OCI-LY7 (cell line): ENCODE measurements around the gene USP8.

Experiments used
- CTCF ChIP-seq: fragments of 200-600 bp; sonication (generic); conservative IDR thresholded peaks from 2 replicates; pipeline ENCODE4 v1.5.1; 2014; ENCODE audit warnings: mild to moderate bottlenecking, antibody characterized with exemption, low read length, moderate library complexity, mixed read lengths
- EZH2phosphoT487 ChIP-seq: fragments of 200-600 bp; sonication (generic); IDR thresholded peaks from 2 replicates; pipeline ENCODE4 v1.6.1; 2018; ENCODE audit warnings: low read depth, borderline replicate concordance, mild to moderate bottlenecking, mixed run types, antibody characterized with exemption, low read length, moderate library complexity, mixed read lengths

- TF ChIP-seq CTCF (no peak), EZH2phosphoT487 (no peak)
These were observed 28.7 kb downstream of the USP8 start for GRCh38 chr15:50452927-50453326.
